ENCODE data around the gene IFI27L1.

IFI27L1 gene

DNA sequence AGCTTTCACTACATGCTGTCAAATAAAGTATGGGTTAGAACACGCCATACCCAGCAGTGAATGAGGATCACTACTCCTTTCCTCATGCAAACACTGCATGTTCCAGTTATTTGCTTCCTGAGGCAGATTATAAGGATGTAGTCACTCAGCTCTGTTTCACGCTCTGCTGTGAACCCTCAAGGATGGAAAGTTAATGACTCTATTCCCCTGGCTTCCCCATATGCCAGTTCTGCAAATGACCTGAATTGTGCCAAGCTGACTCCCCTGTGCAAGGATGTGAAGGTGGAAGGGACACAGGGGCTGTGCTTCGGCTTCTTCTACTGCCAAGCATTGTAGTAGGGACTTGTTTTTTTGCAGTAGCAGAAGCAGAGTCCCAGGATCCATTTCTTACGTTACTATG, 6.8 kb downstream of the IFI27L1 start:
- no peak overlapping the region for H4K12ac ChIP-seq (ENCODE audit: low read depth, low read length)
- no peak overlapping the region for H3K18ac ChIP-seq (ENCODE audit: low read length)
- H3K4ac ChIP-seq (ENCODE audit: low read depth, low read length) = no peak overlapping the region
- H4K8ac ChIP-seq (ENCODE audit: low read depth, low read length) = no peak overlapping the region
- no peaks in the 10 kb centered on the region for H3K4me1 ChIP-seq (ENCODE audit: control insufficient read depth in 1 of 2, insufficient read depth in 2 of 2, low read length in 2 of 2)
- no peak overlapping the region for H3K27ac ChIP-seq (ENCODE audit: low read depth, low read length)
- H4K91ac ChIP-seq (ENCODE audit: low read depth, low read length) = no peak overlapping the region
- no peak overlapping the region for H3K14ac ChIP-seq (ENCODE audit: low read length)
- no peak overlapping the region for H2BK5ac ChIP-seq (ENCODE audit: low read depth, low read length, poor library complexity)
- WGBS (ENCODE audit: extremely low coverage, insufficient coverage, insufficient read length) = no CpG with 5 or more reads among the region's 4 CpGs
- H2AFZ ChIP-seq (ENCODE audit: insufficient read depth, low read length, poor library complexity) = no peak overlapping the region
- H3K27me3 ChIP-seq (ENCODE audit: insufficient read depth, low read length) = no peaks in the 10 kb centered on the region
- H3K36me3 ChIP-seq (ENCODE audit: control insufficient read depth in 1 of 2, insufficient read depth in 2 of 2, low read length in 2 of 2) = no peaks in the 10 kb centered on the region
- no peak overlapping the region for H3K4me3 ChIP-seq (ENCODE audit: low read depth, low read length)
- H3K9ac ChIP-seq (ENCODE audit: low read length) = no peak overlapping the region
- no peak overlapping the region for H2BK12ac ChIP-seq (ENCODE audit: low read length)
- H3K4me2 ChIP-seq (ENCODE audit: low read length) = no peak overlapping the region
- no peaks in the 10 kb centered on the region for H3K9me3 ChIP-seq (ENCODE audit: insufficient read depth, low read depth, low read length)
- H3K23ac ChIP-seq (ENCODE audit: low read length) = no peak overlapping the region
- H2AK5ac ChIP-seq (ENCODE audit: low read length) = no peak overlapping the region
- H3K79me1 ChIP-seq (ENCODE audit: low read length) = no peaks in the 10 kb centered on the region
- H2BK120ac ChIP-seq (ENCODE audit: insufficient read depth, low read length, poor library complexity) = no peak overlapping the region
- no peak for DNase-seq
- no peaks in the 10 kb centered on the region for H3K79me2 ChIP-seq (ENCODE audit: control insufficient read depth, insufficient read depth, low read length, poor library complexity)

- no peak overlapping the region for H3K4me2 ChIP-seq (ENCODE audit: low read length)
- WGBS (ENCODE audit: extremely low coverage, insufficient coverage, insufficient read length) = no CpG with 5 or more reads among the region's 5 CpGs
- no peak overlapping the region for H2BK12ac ChIP-seq (ENCODE audit: low read length)
- no peak overlapping the region for H4K8ac ChIP-seq (ENCODE audit: low read depth, low read length)
- no peak overlapping the region for H2BK5ac ChIP-seq (ENCODE audit: low read depth, low read length, poor library complexity)
- no peak overlapping the region for H3K23ac ChIP-seq (ENCODE audit: low read length)
- no peaks in the 10 kb centered on the region for H3K79me2 ChIP-seq (ENCODE audit: control insufficient read depth, insufficient read depth, low read length, poor library complexity)
- no peak overlapping the region for H3K9ac ChIP-seq (ENCODE audit: low read length)
- H3K4me3 ChIP-seq (ENCODE audit: low read depth, low read length) = no peak overlapping the region
- H3K27me3 ChIP-seq (ENCODE audit: insufficient read depth, low read length) = no peaks in the 10 kb centered on the region
- peak; percentile 9 to 60 for DNase-seq
- H2AK5ac ChIP-seq (ENCODE audit: low read length) = no peak overlapping the region
- no peak overlapping the region for H4K91ac ChIP-seq (ENCODE audit: low read depth, low read length)
- no peak overlapping the region for H3K4ac ChIP-seq (ENCODE audit: low read depth, low read length)
- H2AFZ ChIP-seq (ENCODE audit: insufficient read depth, low read length, poor library complexity) = no peak overlapping the region
- no peak overlapping the region for H4K12ac ChIP-seq (ENCODE audit: low read depth, low read length)
- no peak overlapping the region for H3K18ac ChIP-seq (ENCODE audit: low read length)
- H3K79me1 ChIP-seq (ENCODE audit: low read length) = no peaks in the 10 kb centered on the region
- H3K4me1 ChIP-seq (ENCODE audit: control insufficient read depth in 1 of 2, insufficient read depth in 2 of 2, low read length in 2 of 2) = no peaks in the 10 kb centered on the region
- H3K14ac ChIP-seq (ENCODE audit: low read length) = no peak overlapping the region
- H3K9me3 ChIP-seq (ENCODE audit: insufficient read depth, low read depth, low read length) = no peaks in the 10 kb centered on the region
- H2BK120ac ChIP-seq (ENCODE audit: insufficient read depth, low read length, poor library complexity) = no peak overlapping the region
- H3K36me3 ChIP-seq (ENCODE audit: control insufficient read depth in 1 of 2, insufficient read depth in 2 of 2, low read length in 2 of 2) = no peaks in the 10 kb centered on the region
- no peak overlapping the region for H3K27ac ChIP-seq (ENCODE audit: low read depth, low read length)
Observed at GRCh38 chr14:94088516-94088915, 7.4 kb downstream of the IFI27L1 start.

DNA sequence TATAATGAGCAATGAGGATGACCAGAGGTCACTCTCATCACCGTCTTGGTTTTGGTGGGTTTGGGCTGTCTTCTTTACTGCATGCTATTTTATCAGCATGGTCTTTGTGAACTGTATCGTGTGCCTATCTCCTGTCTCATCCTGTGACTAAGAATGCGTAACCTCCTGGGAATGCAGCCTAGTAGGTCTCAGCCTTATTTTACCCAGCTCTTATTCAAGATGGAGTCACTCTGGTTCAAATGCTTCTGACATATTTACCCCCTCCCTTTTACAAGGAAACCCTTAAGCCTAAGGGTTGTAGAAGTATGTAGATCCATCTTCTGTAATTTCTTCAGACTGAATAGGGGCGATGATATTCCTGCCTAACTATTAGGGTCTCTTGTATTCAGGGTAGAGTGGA, 8.4 kb downstream of the IFI27L1 start:
- Histone ChIP-seq H3K14ac (ENCODE audit: low read length) (no peak overlapping the region), H3K4me2 (ENCODE audit: low read length) (no peak overlapping the region), H2BK5ac (ENCODE audit: low read depth, low read length, poor library complexity) (no peak overlapping the region), H3K9me3 (ENCODE audit: insufficient read depth, low read depth, low read length) (no peaks in the 10 kb centered on the region), H3K23ac (ENCODE audit: low read length) (no peak overlapping the region), H3K9ac (ENCODE audit: low read length) (no peak overlapping the region), H2BK12ac (ENCODE audit: low read length) (no peak overlapping the region), H3K27me3 (ENCODE audit: insufficient read depth, low read length) (no peaks in the 10 kb centered on the region), H2AFZ (ENCODE audit: insufficient read depth, low read length, poor library complexity) (no peak overlapping the region), H4K8ac (ENCODE audit: low read depth, low read length) (no peak overlapping the region), H2AK5ac (ENCODE audit: low read length) (no peak overlapping the region), H3K36me3 (ENCODE audit: control insufficient read depth in 1 of 2, insufficient read depth in 2 of 2, low read length in 2 of 2) (no peaks in the 10 kb centered on the region), H3K4ac (ENCODE audit: low read depth, low read length) (no peak overlapping the region), H3K4me3 (ENCODE audit: low read depth, low read length) (no peak overlapping the region), H3K79me2 (ENCODE audit: control insufficient read depth, insufficient read depth, low read length, poor library complexity) (no peaks in the 10 kb centered on the region), H4K91ac (ENCODE audit: low read depth, low read length) (no peak overlapping the region), H4K12ac (ENCODE audit: low read depth, low read length) (no peak overlapping the region), H3K79me1 (ENCODE audit: low read length) (no peaks in the 10 kb centered on the region), H3K18ac (ENCODE audit: low read length) (no peak overlapping the region), H3K4me1 (ENCODE audit: control insufficient read depth in 1 of 2, insufficient read depth in 2 of 2, low read length in 2 of 2) (no peaks in the 10 kb centered on the region), H3K27ac (ENCODE audit: low read depth, low read length) (no peak overlapping the region), H2BK120ac (ENCODE audit: insufficient read depth, low read length, poor library complexity) (no peak overlapping the region)
- DNase-seq = peak; percentile 45 to 73
- WGBS (ENCODE audit: extremely low coverage, insufficient coverage, insufficient read length) = no CpG with 5 or more reads among the region's 4 CpGs

DNA sequence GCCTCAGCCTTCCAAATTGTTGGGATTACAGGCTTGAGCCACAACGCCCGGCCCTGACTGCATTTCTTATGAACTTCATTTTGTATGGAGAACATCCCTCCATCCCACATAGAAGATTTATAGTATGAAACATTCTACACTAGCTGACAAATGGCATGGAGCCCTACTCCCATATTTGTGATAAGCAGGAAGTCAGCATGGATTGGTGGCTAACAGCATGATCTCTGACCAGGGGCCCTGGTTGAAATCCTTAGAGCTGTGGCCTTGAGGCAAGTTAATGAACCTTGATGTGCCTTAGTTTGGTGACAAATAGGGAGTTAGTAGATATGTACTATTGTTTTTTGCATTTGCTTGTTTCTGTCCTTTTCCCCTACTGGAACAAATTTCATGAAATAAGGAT, 12.3 kb downstream of the IFI27L1 start:
- Histone ChIP-seq H3K23ac (ENCODE audit: low read length) (no peak overlapping the region), H4K8ac (ENCODE audit: low read depth, low read length) (no peak overlapping the region), H3K79me2 (ENCODE audit: control insufficient read depth, insufficient read depth, low read length, poor library complexity) (no peaks in the 10 kb centered on the region), H2BK12ac (ENCODE audit: low read length) (no peak overlapping the region), H2AK5ac (ENCODE audit: low read length) (no peak overlapping the region), H3K14ac (ENCODE audit: low read length) (no peak overlapping the region), H3K27ac (ENCODE audit: low read depth, low read length) (no peak overlapping the region), H2AFZ (ENCODE audit: insufficient read depth, low read length, poor library complexity) (no peak overlapping the region), H3K27me3 (ENCODE audit: insufficient read depth, low read length) (no peaks in the 10 kb centered on the region), H3K4me2 (ENCODE audit: low read length) (no peak overlapping the region), H3K4ac (ENCODE audit: low read depth, low read length) (no peak overlapping the region), H2BK120ac (ENCODE audit: insufficient read depth, low read length, poor library complexity) (no peak overlapping the region), H3K36me3 (ENCODE audit: control insufficient read depth in 1 of 2, insufficient read depth in 2 of 2, low read length in 2 of 2) (peaks cover 4 to 12% of the 10 kb centered on the region in 2 experiments), H3K4me3 (ENCODE audit: low read depth, low read length) (no peak overlapping the region), H3K79me1 (ENCODE audit: low read length) (no peaks in the 10 kb centered on the region), H3K9me3 (ENCODE audit: insufficient read depth, low read depth, low read length) (no peaks in the 10 kb centered on the region), H3K18ac (ENCODE audit: low read length) (no peak overlapping the region), H3K4me1 (ENCODE audit: control insufficient read depth in 1 of 2, insufficient read depth in 2 of 2, low read length in 2 of 2) (no peaks in the 10 kb centered on the region), H4K91ac (ENCODE audit: low read depth, low read length) (no peak overlapping the region), H4K12ac (ENCODE audit: low read depth, low read length) (no peak overlapping the region), H2BK5ac (ENCODE audit: low read depth, low read length, poor library complexity) (no peak overlapping the region), H3K9ac (ENCODE audit: low read length) (no peak overlapping the region)
- no peak for DNase-seq
- no CpG with 5 or more reads among the region's 2 CpGs for WGBS (ENCODE audit: extremely low coverage, insufficient coverage, insufficient read length)

Data from trophoblast cell (in vitro differentiated cells and primary cell).